Right atrium auricular region (tissue), 2 donors: ENCODE measurements around the gene ENTHD1. TPM values are rescaled to one million over a fixed set of nuclear protein-coding genes. Genes with fewer than 3 reads are reported as not detected.

ENCODE experiments used
- DNase-seq: peaks from one replicate; pipeline ENCODE4 v3.0.0-alpha.2; 2019; ENCODE audit warnings: low spot score
- H3K27ac ChIP-seq, 2 donors: fragments of 200-600 bp; sonication (generic); 1 replicate in 1 of 2; 2 replicates in 1 of 2; pipeline ENCODE4 v1.5.1; 2016 to 2019
- H3K27me3 ChIP-seq, 2 donors: fragments of 200-600 bp; sonication (generic); one replicate each; pipeline versions ENCODE4 v1.5.1 to v1.6.0; 2017 to 2019
- H3K36me3 ChIP-seq: fragments of 200-600 bp; sonication (generic); one replicate; pipeline ENCODE4 v1.5.1; 2016
- H3K4me1 ChIP-seq, 2 donors: fragments of 200-600 bp; sonication (generic); one replicate each; pipeline versions ENCODE4 v1.5.1 to v1.6.0; 2017 to 2019
- H3K4me3 ChIP-seq, 2 donors: fragments of 200-600 bp; sonication (generic); 1 replicate in 1 of 2; 2 replicates in 1 of 2; pipeline ENCODE4 v1.5.1; 2017 to 2019; ENCODE audit warnings: mild to moderate bottlenecking in 1 of 2, moderate library complexity in 1 of 2
- H3K9me3 ChIP-seq, 2 donors: fragments of 200-600 bp; sonication (generic); one replicate each; pipeline ENCODE4 v1.5.1; 2019
- total RNA-seq, 2 donors: library from RNA; depleted of rRNA; stranded (reverse); fragments of >200 nt; gene quantifications; one replicate each; pipeline ENCODE4 v1.1.0, GENCODE V29; 2016
- TF ChIP-seq, protein P1 (sequence below), 2 donors: fragments of 200-600 bp; sonication (generic); IDR thresholded peaks; one replicate each; pipeline ENCODE4 v1.5.1; 2019; ENCODE audit warnings: antibody characterized with exemption in 2 of 2

ENTHD1 gene
- total RNA-seq, 2 donors from 2014 or later = not detected

DNA sequence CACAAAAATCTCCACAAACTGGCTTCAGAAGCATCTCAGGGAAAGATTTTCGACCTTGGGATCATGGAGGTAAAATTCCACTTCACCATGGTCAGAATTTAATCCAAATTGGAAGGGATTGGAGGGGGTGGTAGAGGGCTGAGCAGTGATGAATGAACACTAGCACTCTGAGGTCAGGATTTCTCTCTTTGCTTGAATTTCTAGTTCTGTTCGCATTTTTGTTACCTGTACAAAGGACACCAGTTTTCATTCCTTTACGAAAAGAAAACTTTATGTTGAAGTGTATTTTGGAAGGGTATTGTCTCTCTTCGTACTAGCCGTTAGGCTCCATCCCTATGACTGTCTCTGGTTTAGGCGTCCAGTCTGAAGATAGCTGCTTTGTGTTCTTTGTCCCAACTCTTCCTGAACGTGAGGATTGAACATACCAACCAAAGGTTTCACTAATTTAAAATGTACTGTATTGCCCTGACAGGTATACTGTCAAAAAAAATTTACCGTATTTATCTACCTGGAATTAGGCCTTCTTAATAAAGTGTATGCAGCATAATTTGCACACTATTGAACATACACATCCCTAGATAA lies 8.1 kb upstream of the ENTHD1 start:
- TF ChIP-seq, protein P1, sequence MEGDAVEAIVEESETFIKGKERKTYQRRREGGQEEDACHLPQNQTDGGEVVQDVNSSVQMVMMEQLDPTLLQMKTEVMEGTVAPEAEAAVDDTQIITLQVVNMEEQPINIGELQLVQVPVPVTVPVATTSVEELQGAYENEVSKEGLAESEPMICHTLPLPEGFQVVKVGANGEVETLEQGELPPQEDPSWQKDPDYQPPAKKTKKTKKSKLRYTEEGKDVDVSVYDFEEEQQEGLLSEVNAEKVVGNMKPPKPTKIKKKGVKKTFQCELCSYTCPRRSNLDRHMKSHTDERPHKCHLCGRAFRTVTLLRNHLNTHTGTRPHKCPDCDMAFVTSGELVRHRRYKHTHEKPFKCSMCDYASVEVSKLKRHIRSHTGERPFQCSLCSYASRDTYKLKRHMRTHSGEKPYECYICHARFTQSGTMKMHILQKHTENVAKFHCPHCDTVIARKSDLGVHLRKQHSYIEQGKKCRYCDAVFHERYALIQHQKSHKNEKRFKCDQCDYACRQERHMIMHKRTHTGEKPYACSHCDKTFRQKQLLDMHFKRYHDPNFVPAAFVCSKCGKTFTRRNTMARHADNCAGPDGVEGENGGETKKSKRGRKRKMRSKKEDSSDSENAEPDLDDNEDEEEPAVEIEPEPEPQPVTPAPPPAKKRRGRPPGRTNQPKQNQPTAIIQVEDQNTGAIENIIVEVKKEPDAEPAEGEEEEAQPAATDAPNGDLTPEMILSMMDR (IDR thresholded peaks at IDR 0.05) = no peak
- no peaks in the 10 kb centered on the region for H3K27me3 ChIP-seq

DNA sequence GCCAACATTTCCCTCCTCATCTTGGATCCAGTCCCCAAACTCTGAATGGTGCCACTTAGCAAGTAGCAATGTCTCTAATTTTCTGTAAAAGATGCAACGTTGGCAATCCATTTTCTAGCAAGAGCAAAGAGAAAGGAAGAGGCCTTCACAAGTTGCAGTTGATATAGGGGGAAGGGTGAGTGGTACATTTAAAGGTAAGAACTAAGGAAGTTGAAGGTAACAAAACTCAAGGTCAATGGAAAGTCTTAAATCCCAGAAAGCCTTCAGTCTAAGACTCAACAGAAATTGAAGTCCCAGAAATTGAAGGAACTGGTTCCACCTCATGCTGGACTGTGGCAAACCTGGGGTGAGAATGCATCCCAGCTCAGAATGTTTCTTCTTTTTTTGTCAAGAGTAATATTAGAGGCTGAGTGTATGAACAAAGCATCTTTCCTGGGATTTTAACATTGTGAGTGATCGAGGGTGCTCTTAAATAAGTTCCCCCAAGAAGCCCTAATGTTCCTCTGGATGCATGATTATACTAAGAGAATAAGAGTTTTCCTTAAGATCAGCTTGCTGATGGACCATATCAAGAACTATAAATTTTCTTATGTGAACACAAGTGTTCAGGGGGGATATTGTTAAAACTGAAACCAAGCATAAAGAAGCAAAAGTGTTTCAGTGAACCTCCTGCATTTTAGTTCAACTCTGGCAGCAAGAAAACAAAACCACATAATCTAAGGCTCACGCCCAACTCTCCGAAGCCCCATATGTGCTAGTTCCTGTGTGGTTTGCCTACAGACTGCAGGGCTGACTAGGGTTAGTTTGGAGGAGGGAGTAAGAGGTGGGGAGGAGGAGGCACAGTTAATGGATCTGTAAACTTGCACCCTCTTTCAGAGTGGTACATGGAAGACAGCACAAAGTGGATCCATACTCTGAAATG lies 7.0 kb upstream of the ENTHD1 start, which contains the start of gene GRAP2:
Gene GRAP2 (plus strand): TSS at position 779 of the 922 bp plus-strand sequence. CDS start 46,023 bp downstream, outside the sequence.
- no peaks in the 10 kb centered on the region for H3K27me3 ChIP-seq
- no peaks in the 10 kb centered on the region for H3K9me3 ChIP-seq
- DNase-seq = no peak
- no peak within 1 kb of the TSS for H3K4me3 ChIP-seq
- no peaks in the 10 kb centered on the region for H3K4me1 ChIP-seq
- no peaks in the 10 kb centered on the region for H3K36me3 ChIP-seq
- TF ChIP-seq, protein P1 (IDR thresholded peaks at IDR 0.05) = no peak
- no peak within 1 kb of the TSS for H3K27ac ChIP-seq

More for the DNA sequence above, 8.1 kb upstream of the ENTHD1 start:
- Histone ChIP-seq H3K4me1 (no peaks in the 10 kb centered on the region), H3K9me3 (no peaks in the 10 kb centered on the region), H3K4me3 (no peak overlapping the region), H3K27ac (no peak overlapping the region), H3K36me3 (no peaks in the 10 kb centered on the region)
- DNase-seq = no peak

DNA sequence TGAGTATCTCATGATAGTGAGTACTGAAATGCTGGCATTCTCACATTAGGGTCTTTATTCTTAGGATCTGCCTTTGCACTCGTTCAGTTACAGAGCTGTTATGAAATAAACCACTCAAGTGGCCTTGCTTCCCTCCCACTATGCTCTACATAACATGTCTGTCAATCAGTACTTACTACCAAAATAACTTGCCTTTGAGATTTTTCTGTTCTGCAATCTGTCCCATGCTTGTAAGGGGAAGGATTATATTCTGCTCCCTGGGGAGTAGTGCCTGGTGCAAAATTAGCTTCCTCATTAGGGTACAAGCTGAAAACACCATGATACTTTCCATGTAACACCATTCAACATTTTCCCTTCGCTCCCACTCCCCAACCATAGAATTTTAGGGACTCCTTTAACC lies 5.4 kb upstream of the ENTHD1 start:
- Histone ChIP-seq H3K4me3 (no peak overlapping the region), H3K36me3 (no peaks in the 10 kb centered on the region), H3K27me3 (no peaks in the 10 kb centered on the region), H3K9me3 (no peaks in the 10 kb centered on the region), H3K27ac (no peak overlapping the region), H3K4me1 (no peaks in the 10 kb centered on the region)
- DNase-seq = no peak
- TF ChIP-seq, protein P1 (IDR thresholded peaks at IDR 0.05) = no peak

DNA sequence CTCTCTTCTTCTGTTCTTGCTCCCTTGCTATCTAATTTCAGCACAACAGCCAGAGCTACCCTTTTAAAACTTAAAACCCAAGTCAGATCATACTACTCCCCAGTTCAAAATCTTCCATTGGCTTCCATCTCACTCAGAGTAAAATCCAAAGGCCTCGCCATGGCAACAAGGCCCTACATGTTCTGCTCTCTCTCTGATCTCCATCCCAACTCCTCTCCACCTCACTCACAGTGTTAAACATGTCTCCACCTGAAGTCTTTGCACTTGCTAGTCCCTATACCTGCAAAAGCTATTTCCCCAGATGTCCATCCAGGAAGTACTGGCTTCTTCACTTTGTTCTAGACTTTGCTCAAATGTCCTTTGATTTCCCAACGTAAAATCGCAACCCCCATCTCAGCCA lies 4.3 kb upstream of the ENTHD1 start:
- no peak for DNase-seq
- H3K36me3 ChIP-seq = no peaks in the 10 kb centered on the region
- TF ChIP-seq, protein P1 (IDR thresholded peaks at IDR 0.05) = no peak
- H3K9me3 ChIP-seq = no peaks in the 10 kb centered on the region
- no peaks in the 10 kb centered on the region for H3K4me1 ChIP-seq
- H3K4me3 ChIP-seq = no peak overlapping the region
- H3K27me3 ChIP-seq = no peaks in the 10 kb centered on the region
- no peak overlapping the region for H3K27ac ChIP-seq

DNA sequence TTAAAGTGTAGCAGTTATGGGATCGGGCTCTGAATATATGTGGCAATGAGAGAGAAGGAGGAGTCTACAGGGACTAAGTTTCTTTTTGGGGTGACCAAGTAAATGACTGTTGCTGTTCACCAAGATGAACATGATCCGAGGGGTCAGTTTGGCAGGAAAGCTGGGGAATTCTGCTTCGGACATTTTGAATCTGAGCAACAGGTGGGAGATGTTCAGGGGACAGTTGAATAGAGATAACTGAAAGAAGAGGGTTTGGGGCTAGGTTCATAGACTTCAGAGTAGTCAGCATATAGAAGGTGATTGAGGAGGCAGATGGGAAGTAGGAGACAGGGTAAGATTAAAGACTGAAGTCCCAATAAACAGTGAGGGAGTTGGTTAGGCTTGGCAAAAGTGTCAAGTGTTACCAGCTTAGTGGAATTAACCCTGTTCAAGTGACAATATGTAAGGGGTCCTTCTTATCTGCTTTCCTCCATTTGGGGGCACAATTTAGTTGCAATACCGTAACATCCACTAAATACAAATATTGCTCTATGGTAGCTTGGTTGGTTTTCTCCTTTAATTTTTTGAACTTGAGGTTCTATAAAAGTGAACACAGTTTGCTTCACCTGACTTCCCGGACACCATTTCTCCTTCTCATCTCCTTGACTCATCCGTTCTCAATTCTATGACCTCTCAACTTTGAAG lies 2.9 kb upstream of the ENTHD1 start:
- Histone ChIP-seq H3K9me3 (no peaks in the 10 kb centered on the region), H3K27ac (no peak overlapping the region), H3K27me3 (no peaks in the 10 kb centered on the region), H3K4me1 (no peaks in the 10 kb centered on the region), H3K36me3 (no peaks in the 10 kb centered on the region), H3K4me3 (no peak overlapping the region)
- DNase-seq = no peak
- TF ChIP-seq, protein P1 (IDR thresholded peaks at IDR 0.05) = no peak
